Measurements from ENCODE around the gene C1orf50. TPM values are rescaled to one million over a fixed set of nuclear protein-coding genes. Genes with fewer than 3 reads are reported as not detected.
"Not testable (repeated sequence)": the region's sequence is repeated elsewhere in the genome, so short reads cannot be mapped to it uniquely, and the experiment has no call there.

Gene C1orf50
- total RNA-seq, 1 donor from 2014 or later: 5.2 TPM

- DNase-seq: peak; percentile 91
These were observed 34.9 kb downstream of the C1orf50 start for GRCh38 chr1:42801832-42802473.

- no peak for DNase-seq
These were observed 39.1 kb downstream of the C1orf50 start for GRCh38 chr1:42806171-42806570.

GRCh38 chr1:42806593-42806992, 39.5 kb downstream of the C1orf50 start:
- DNase-seq: no peak

GRCh38 chr1:42807056-42807668, 40.1 kb downstream of the C1orf50 start:
- DNase-seq: peak; percentile 18

GRCh38 chr1:42814815-42815214, 47.8 kb downstream of the C1orf50 start:
- DNase-seq: not testable (repeated sequence)

- peak; percentile 64 for DNase-seq
These were observed 49.0 kb downstream of the C1orf50 start for GRCh38 chr1:42815941-42816584.

GRCh38 chr1:42816585-42817439, 49.8 kb downstream of the C1orf50 start, which contains the start of the genes ERMAP and SVBP:
Gene ERMAP, plus strand, starts transcription at chr1:42817122. Its CDS starts 13,327 bp downstream, at chr1:42830449.
Gene SVBP, minus strand, starts transcription at chr1:42817397. Its CDS starts 853 bp downstream, at chr1:42816544.
- DNase-seq: peak; percentile 87

GRCh38 chr1:42817440-42817767, 50.4 kb downstream of the C1orf50 start:
- no peak for DNase-seq

GRCh38 chr1:42817976-42818375, 50.9 kb downstream of the C1orf50 start:
- no peak for DNase-seq

- no peak for DNase-seq
These were observed 53.8 kb downstream of the C1orf50 start for GRCh38 chr1:42820813-42821212.

GRCh38 chr1:42821690-42822089, 54.6 kb downstream of the C1orf50 start:
- no peak for DNase-seq

- DNase-seq: peak; percentile 93
These were observed 55.8 kb downstream of the C1orf50 start for GRCh38 chr1:42822800-42823392.

GRCh38 chr1:42824481-42825035, 57.5 kb downstream of the C1orf50 start:
- DNase-seq: no peak

GRCh38 chr1:42825036-42825851, 58.2 kb downstream of the C1orf50 start:
- DNase-seq: no peak

Other genes starting within 250 kb of the C1orf50 start
- 22.1 TPM for gene PPIH, start 108.8 kb upstream of the C1orf50 start, total RNA-seq
- gene YBX1, start 84.8 kb upstream of the C1orf50 start, total RNA-seq: 297 TPM
- gene CLDN19, start 27.0 kb upstream of the C1orf50 start, total RNA-seq: 2.7 TPM
- gene P3H1, start 221 bp upstream of the C1orf50 start, total RNA-seq: 74.8 TPM
- gene TMEM269, start 17.7 kb downstream of the C1orf50 start, total RNA-seq: 0.10 TPM
- gene ERMAP, start 49.9 kb downstream of the C1orf50 start, total RNA-seq: 10.9 TPM
- gene SVBP, start 50.1 kb downstream of the C1orf50 start, total RNA-seq: 23.7 TPM
- gene ZNF691, start 79.4 kb downstream of the C1orf50 start, total RNA-seq: 7.7 TPM
- 76.7 TPM for gene SLC2A1, start 191.6 kb downstream of the C1orf50 start, total RNA-seq

Measured in skin of body (tissue), 2 donors.